Cardiac fibroblast (primary cell): ENCODE data around the gene UBE3B.

Source experiments
- DNase-seq, 2 donors: peaks; one replicate each; pipeline versions ENCODE4 v3.0.0 to v3.0.0-alpha.2; 2010; ENCODE audit warnings: low read depth in 2 of 2
- H3K4me3 ChIP-seq, 2 donors: replicated peaks in 1 of 2; 1 replicate in 1 of 2; 2 replicates in 1 of 2; pipeline ENCODE4 v1.5.1; 2011; ENCODE audit warnings: low read depth in 2 of 2, low read length in 2 of 2, mild to moderate bottlenecking in 2 of 2, moderate library complexity in 1 of 2
- TF ChIP-seq, protein P1 (sequence below): IDR thresholded peaks from one replicate; pipeline ENCODE4 v1.5.1; 2011; ENCODE audit warnings: low read depth, mild to moderate bottlenecking, low read length, inconsistent platforms

Gene UBE3B

DNA sequence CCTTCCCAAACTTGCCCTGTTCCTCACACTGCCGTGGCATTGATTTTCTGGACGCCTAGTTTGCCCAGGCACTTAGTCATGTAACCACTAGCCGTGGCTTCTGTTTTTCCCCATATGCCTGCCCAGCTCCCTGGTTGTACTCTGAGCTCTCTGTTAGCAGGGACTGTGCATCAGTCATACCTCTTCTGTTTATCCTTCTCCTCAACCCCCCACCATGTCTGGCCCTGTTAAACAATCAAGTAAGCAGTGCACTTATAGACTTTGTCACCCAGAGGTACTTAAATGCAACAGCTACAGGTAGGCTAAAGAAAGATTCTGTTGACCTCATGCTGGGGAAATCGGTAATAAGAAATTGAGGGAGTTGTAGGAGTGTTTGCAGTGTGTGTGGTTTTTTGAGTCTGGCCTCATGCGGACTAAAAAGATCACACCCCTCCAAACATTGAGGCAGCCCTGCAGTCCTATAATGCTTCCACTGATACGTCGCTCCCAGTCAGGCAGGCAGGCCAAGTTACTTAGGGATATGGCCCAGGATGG, 17.0 kb downstream of the UBE3B start:
- no peak for DNase-seq
- no peak overlapping the region for H3K4me3 ChIP-seq
- TF ChIP-seq, protein P1, sequence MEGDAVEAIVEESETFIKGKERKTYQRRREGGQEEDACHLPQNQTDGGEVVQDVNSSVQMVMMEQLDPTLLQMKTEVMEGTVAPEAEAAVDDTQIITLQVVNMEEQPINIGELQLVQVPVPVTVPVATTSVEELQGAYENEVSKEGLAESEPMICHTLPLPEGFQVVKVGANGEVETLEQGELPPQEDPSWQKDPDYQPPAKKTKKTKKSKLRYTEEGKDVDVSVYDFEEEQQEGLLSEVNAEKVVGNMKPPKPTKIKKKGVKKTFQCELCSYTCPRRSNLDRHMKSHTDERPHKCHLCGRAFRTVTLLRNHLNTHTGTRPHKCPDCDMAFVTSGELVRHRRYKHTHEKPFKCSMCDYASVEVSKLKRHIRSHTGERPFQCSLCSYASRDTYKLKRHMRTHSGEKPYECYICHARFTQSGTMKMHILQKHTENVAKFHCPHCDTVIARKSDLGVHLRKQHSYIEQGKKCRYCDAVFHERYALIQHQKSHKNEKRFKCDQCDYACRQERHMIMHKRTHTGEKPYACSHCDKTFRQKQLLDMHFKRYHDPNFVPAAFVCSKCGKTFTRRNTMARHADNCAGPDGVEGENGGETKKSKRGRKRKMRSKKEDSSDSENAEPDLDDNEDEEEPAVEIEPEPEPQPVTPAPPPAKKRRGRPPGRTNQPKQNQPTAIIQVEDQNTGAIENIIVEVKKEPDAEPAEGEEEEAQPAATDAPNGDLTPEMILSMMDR = no peak

DNA sequence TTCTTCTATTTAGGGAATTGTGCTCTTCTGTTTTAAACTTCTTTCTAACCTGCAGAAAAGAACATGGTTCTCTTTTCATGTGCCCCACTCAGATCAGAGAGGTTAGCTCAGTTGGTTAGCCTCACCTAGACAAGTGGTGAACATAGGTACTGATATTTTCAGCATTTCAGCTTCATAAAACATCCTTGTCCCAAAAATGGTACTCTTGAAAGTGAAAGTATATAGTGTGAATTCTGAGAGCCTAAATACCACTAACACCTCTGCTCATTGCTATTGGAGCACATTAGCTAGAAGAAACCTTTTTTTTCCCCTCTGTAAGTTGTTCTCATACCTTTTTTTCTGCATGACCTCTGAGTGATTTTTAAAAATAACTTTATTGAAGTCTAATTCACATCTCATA, 17.6 kb downstream of the UBE3B start:
- no peak overlapping the region for H3K4me3 ChIP-seq
- TF ChIP-seq, protein P1 = no peak
- DNase-seq = no peak

DNA sequence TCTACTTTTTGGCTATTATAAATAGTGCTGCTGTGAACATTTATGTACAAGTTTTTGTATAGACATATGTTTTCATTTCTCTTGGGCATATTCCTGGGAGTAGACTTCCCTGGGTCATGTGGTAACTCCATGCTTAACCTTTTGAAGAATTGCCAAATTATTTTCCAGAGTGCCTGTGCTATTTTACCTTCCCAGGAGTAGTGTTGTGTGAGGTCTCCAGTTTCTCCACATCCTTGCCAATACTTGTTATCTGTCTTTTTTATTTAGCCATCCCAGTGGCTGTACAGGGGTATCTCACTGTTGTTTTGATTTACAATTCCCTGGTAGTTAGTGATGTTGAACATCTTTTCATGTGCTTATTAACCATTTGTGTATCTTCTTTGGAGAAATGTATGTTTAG, 18.9 kb downstream of the UBE3B start:
- no peak overlapping the region for H3K4me3 ChIP-seq
- no peak for DNase-seq
- TF ChIP-seq, protein P1 = no peak

DNA sequence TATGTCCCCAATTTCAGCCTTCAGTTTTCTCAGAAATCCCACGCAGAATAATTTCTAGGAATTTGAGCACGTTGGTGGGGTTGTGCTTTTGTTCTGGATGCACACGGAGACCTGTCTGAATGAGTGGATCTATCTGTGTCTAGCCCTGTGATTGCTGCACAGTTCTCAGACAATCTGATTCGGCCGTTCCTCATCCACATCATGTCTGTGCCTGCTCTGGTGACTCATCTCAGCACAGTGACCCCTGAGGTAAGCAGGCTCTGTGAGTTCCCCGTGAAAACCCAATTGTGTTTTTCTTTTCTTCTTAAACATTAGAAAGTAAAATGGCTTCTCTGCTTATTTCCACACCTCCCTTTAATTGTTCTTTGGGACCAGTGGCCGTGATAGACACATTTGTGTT, 20.2 kb downstream of the UBE3B start:
- peak in 1 of 2 donors; percentile 51 for DNase-seq
- TF ChIP-seq, protein P1 = no peak
- no peak overlapping the region for H3K4me3 ChIP-seq

DNA sequence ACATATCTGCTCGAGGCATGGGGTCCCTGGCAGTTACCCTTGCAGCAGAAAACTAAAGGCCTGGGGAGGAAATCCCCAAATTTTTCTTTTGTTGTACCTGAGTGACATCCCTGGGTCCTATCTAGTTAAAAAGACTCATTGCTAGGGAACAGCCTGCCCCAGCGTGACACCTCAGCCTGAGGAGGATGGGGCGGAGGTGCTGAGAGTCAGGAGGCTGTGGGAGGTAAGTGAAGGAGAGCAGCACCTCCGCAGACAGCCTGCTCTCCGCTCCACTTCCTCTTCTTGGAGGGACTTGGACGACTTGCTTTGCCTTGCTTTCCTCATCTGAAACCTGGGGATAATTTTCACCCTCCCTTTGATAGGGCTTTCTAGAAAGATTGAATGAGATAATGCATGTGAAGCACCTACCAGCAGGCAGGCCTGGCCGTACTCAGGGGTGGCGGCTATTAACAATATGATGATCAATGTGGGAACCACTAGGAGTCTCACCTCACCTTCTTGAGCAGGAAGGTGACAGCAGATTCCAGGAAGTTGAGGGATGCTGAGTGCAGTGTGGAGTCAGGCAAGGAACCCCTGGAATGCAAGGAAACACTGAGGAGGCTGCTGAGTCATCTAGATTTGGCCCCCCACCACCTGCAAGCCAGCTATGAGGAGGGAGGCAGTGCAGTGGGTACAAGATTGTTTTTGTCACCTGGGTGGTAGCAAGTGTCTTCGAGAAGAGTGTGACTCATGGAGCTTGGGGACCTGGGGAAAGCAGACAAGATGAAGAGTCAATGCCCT, 23.2 kb downstream of the UBE3B start:
- DNase-seq = no peak
- no peak overlapping the region for H3K4me3 ChIP-seq
- TF ChIP-seq, protein P1 = no peak

DNA sequence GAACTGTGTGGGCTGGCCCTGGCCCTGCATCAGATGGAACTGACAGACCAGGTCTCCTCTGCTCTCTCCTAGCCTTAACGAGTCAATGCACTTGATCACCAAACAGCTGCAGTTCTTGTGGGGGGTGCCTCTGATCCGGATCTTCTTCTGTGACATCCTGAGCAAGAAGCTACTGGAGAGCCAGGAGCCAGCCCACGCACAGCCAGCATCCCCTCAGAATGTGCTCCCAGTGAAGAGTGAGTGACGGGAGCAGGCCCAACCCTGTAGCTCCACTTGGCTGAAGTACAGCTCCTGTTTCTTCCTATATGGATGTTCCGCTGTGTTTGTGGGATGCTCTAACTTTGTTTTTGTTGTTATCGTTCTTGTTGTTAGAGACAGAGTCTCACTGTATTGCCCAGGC, 23.9 kb downstream of the UBE3B start:
- DNase-seq = no peak
- no peak overlapping the region for H3K4me3 ChIP-seq
- TF ChIP-seq, protein P1 = no peak
